SK-N-SH treated with all-trans-retinoic acid at 6 μM for 48 hours (cell line): ENCODE data around the gene NDRG3.

Experiments used
- ATAC-seq: fragments of 200-7000 bp; cut with Tn5 transposase; 3 replicates; pipeline ENCODE4 v1.9.1; 2020; ENCODE audit warnings: mild to moderate bottlenecking, moderate library complexity
- BACH2 ChIP-seq: fragments of 250-450 bp; sonication (Bioruptor Pico); IDR thresholded peaks from 2 replicates; pipeline ENCODE4 v1.9.0; 2021; ENCODE audit warnings: mild to moderate bottlenecking, borderline replicate concordance
- CSDC2 ChIP-seq: fragments of 250-450 bp; sonication (Bioruptor Pico); IDR thresholded peaks from 2 replicates; pipeline ENCODE4 v1.5.0; 2020; ENCODE audit warnings: mild to moderate bottlenecking, moderate library complexity
- ESRRG ChIP-seq: fragments of 250-450 bp; sonication (Bioruptor Pico); IDR thresholded peaks from 2 replicates; pipeline ENCODE4 v1.6.1; 2021; ENCODE audit warnings: mild to moderate bottlenecking
- GLIS3 ChIP-seq: fragments of 250-450 bp; sonication (Bioruptor Pico); IDR thresholded peaks from 2 replicates; pipeline ENCODE4 v1.5.0; 2020; ENCODE audit warnings: mild to moderate bottlenecking, moderate library complexity
- ISL1 ChIP-seq: fragments of 250-450 bp; sonication (Bioruptor Pico); IDR thresholded peaks from 2 replicates; pipeline ENCODE4 v2.1.2; 2022; ENCODE audit warnings: mild to moderate bottlenecking, moderate library complexity
- OSR1 ChIP-seq: fragments of 250-450 bp; sonication (Bioruptor Pico); IDR thresholded peaks from 2 replicates; pipeline ENCODE4 v1.8.0; 2022; ENCODE audit warnings: moderate library complexity, mild to moderate bottlenecking, inconsistent platforms
- PPARA ChIP-seq: fragments of 250-450 bp; sonication (Bioruptor Pico); IDR thresholded peaks from 2 replicates; pipeline ENCODE4 v1.5.0; 2020; ENCODE audit warnings: mild to moderate bottlenecking, borderline replicate concordance
- RARB ChIP-seq: fragments of 250-450 bp; sonication (Bioruptor Pico); IDR thresholded peaks from 2 replicates; pipeline ENCODE4 v1.8.0; 2021; ENCODE audit warnings: mild to moderate bottlenecking, moderate library complexity
- SNAI2 ChIP-seq: fragments of 250-450 bp; sonication (Bioruptor Pico); IDR thresholded peaks from 2 replicates; pipeline ENCODE4 v1.5.0; 2020; ENCODE audit warnings: mild to moderate bottlenecking, moderate library complexity
- TCF4 ChIP-seq: fragments of 250-450 bp; sonication (Bioruptor Pico); IDR thresholded peaks from 2 replicates; pipeline ENCODE4 v1.8.0; 2021; ENCODE audit warnings: mild to moderate bottlenecking, moderate library complexity, borderline replicate concordance
- TOX ChIP-seq: fragments of 250-450 bp; sonication (Bioruptor Pico); IDR thresholded peaks from 2 replicates; pipeline ENCODE4 v1.8.0; 2021; ENCODE audit warnings: mild to moderate bottlenecking, moderate library complexity, borderline replicate concordance
- ZC3H10 ChIP-seq: fragments of 250-450 bp; sonication (Bioruptor Pico); IDR thresholded peaks from 2 replicates; pipeline ENCODE4 v1.5.1; 2021; ENCODE audit warnings: mild to moderate bottlenecking, moderate library complexity
- ZFP30 ChIP-seq: fragments of 450-650 bp; formaldehyde crosslinking; IDR thresholded peaks from 2 replicates; pipeline ENCODE4 v1.5.0; 2022; ENCODE audit warnings: mild to moderate bottlenecking, moderate library complexity
- ZNF565 ChIP-seq: fragments of 450-650 bp; formaldehyde crosslinking; conservative IDR thresholded peaks from 2 replicates; pipeline ENCODE4 v1.5.0; 2020; ENCODE audit warnings: low read depth, mild to moderate bottlenecking, moderate library complexity
- ZNF70 ChIP-seq: fragments of 450-650 bp; formaldehyde crosslinking; IDR thresholded peaks from 2 replicates; pipeline ENCODE4 v1.5.0; 2020; ENCODE audit warnings: mild to moderate bottlenecking, moderate library complexity
- ZNF8 ChIP-seq: fragments of 450-650 bp; formaldehyde crosslinking; IDR thresholded peaks from 2 replicates; pipeline ENCODE4 v1.5.0; 2020; ENCODE audit warnings: mild to moderate bottlenecking, moderate library complexity
- TF ChIP-seq, protein P1 (sequence below): fragments of 250-450 bp; sonication (Bioruptor Pico); IDR thresholded peaks from 2 replicates; pipeline ENCODE4 v1.8.0; 2021; ENCODE audit warnings: low read depth, mild to moderate bottlenecking, moderate library complexity, borderline replicate concordance
- TF ChIP-seq, protein P2 (sequence below): fragments of 250-450 bp; sonication (Bioruptor Pico); IDR thresholded peaks from 2 replicates; pipeline ENCODE4 v1.8.0; 2020; ENCODE audit warnings: mild to moderate bottlenecking, moderate library complexity, borderline replicate concordance
- TF ChIP-seq, protein P3 (sequence below): fragments of 250-450 bp; sonication (Bioruptor Pico); IDR thresholded peaks from 2 replicates; pipeline ENCODE4 v1.5.0; 2020; ENCODE audit warnings: mild to moderate bottlenecking, moderate library complexity
- TF ChIP-seq, protein P4 (sequence below): fragments of 250-450 bp; sonication (Bioruptor Pico); IDR thresholded peaks from 2 replicates; pipeline ENCODE4 v1.5.1; 2021; ENCODE audit warnings: mild to moderate bottlenecking, moderate library complexity
- TF ChIP-seq, protein P5 (sequence below): fragments of 250-450 bp; sonication (Bioruptor Pico); IDR thresholded peaks from 2 replicates; pipeline ENCODE4 v1.5.1; 2020; ENCODE audit warnings: low read depth, mild to moderate bottlenecking, moderate library complexity

Gene NDRG3

DNA sequence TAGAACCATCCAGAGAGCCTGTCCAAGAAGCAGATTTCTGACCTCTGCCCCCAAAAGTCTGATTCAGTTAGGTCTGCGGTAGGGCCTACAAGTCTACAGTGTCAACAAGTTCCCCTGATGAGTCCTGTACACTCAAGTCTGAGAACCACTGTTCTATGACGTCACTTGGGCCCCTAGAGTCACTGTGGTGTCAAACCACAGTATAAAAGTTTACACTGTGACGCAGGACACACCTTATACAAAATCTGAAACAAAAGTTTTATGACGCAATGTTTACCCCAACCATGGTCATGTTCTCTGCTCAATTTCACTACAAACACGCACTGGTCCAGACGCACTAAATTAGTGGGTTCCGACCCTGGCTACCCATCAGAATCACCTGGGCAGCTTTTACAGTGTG, 117.8 kb downstream of the NDRG3 start:
- no peak for ATAC-seq
- TF ChIP-seq BACH2 (CRISPR knock-in tag) = no peak
- TF ChIP-seq CSDC2 = no peak
- TF ChIP-seq ZFP30 (CRISPR knock-in tag) = no peak
- TF ChIP-seq, protein P1, sequence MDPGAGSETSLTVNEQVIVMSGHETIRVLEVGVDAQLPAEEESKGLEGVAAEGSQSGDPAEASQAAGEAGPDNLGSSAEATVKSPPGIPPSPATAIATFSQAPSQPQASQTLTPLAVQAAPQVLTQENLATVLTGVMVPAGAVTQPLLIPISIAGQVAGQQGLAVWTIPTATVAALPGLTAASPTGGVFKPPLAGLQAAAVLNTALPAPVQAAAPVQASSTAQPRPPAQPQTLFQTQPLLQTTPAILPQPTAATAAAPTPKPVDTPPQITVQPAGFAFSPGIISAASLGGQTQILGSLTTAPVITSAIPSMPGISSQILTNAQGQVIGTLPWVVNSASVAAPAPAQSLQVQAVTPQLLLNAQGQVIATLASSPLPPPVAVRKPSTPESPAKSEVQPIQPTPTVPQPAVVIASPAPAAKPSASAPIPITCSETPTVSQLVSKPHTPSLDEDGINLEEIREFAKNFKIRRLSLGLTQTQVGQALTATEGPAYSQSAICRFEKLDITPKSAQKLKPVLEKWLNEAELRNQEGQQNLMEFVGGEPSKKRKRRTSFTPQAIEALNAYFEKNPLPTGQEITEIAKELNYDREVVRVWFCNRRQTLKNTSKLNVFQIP (CRISPR knock-in tag) = no peak
- TF ChIP-seq OSR1 (CRISPR knock-in tag) = no peak
- TF ChIP-seq ESRRG = no peak
- no peak for TF ChIP-seq TCF4 (CRISPR knock-in tag)
- no peak for TF ChIP-seq ZNF70

DNA sequence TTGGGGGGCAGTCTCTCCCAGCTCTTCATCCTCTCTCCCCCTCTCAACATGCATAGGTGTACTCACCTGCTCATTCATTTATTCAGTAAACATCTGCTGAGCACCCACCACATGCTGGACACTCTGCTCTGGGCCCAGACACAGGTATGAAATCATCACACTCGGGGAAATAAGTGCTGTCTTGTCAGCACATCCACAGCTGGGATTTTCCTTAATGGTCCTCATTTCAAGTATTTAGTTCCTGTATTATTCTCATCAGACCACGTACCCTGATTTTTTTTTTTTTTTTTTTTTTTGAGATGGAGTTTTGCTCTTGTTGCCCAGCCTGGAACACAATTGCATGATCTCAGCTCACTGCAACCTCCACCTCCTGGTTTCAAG, 121.0 kb downstream of the NDRG3 start:
- TF ChIP-seq CSDC2 = no peak
- no peak for TF ChIP-seq PPARA (CRISPR knock-in tag)
- no peak for TF ChIP-seq TOX (CRISPR knock-in tag)
- TF ChIP-seq ZFP30 (CRISPR knock-in tag) = no peak
- no peak for TF ChIP-seq RARB (CRISPR knock-in tag)
- TF ChIP-seq BACH2 (CRISPR knock-in tag) = no peak
- TF ChIP-seq GLIS3 (CRISPR knock-in tag) = no peak
- TF ChIP-seq, protein P1 (CRISPR knock-in tag) = no peak
- TF ChIP-seq, protein P2, sequence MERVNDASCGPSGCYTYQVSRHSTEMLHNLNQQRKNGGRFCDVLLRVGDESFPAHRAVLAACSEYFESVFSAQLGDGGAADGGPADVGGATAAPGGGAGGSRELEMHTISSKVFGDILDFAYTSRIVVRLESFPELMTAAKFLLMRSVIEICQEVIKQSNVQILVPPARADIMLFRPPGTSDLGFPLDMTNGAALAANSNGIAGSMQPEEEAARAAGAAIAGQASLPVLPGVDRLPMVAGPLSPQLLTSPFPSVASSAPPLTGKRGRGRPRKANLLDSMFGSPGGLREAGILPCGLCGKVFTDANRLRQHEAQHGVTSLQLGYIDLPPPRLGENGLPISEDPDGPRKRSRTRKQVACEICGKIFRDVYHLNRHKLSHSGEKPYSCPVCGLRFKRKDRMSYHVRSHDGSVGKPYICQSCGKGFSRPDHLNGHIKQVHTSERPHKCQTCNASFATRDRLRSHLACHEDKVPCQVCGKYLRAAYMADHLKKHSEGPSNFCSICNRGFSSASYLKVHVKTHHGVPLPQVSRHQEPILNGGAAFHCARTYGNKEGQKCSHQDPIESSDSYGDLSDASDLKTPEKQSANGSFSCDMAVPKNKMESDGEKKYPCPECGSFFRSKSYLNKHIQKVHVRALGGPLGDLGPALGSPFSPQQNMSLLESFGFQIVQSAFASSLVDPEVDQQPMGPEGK = no peak
- TF ChIP-seq ISL1 = no peak
- TF ChIP-seq, protein P3, sequence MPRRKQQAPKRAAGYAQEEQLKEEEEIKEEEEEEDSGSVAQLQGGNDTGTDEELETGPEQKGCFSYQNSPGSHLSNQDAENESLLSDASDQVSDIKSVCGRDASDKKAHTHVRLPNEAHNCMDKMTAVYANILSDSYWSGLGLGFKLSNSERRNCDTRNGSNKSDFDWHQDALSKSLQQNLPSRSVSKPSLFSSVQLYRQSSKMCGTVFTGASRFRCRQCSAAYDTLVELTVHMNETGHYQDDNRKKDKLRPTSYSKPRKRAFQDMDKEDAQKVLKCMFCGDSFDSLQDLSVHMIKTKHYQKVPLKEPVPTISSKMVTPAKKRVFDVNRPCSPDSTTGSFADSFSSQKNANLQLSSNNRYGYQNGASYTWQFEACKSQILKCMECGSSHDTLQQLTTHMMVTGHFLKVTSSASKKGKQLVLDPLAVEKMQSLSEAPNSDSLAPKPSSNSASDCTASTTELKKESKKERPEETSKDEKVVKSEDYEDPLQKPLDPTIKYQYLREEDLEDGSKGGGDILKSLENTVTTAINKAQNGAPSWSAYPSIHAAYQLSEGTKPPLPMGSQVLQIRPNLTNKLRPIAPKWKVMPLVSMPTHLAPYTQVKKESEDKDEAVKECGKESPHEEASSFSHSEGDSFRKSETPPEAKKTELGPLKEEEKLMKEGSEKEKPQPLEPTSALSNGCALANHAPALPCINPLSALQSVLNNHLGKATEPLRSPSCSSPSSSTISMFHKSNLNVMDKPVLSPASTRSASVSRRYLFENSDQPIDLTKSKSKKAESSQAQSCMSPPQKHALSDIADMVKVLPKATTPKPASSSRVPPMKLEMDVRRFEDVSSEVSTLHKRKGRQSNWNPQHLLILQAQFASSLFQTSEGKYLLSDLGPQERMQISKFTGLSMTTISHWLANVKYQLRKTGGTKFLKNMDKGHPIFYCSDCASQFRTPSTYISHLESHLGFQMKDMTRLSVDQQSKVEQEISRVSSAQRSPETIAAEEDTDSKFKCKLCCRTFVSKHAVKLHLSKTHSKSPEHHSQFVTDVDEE (CRISPR knock-in tag) = no peak
- TF ChIP-seq ZNF8 (CRISPR knock-in tag) = no peak
- no peak for TF ChIP-seq SNAI2 (CRISPR knock-in tag)

DNA sequence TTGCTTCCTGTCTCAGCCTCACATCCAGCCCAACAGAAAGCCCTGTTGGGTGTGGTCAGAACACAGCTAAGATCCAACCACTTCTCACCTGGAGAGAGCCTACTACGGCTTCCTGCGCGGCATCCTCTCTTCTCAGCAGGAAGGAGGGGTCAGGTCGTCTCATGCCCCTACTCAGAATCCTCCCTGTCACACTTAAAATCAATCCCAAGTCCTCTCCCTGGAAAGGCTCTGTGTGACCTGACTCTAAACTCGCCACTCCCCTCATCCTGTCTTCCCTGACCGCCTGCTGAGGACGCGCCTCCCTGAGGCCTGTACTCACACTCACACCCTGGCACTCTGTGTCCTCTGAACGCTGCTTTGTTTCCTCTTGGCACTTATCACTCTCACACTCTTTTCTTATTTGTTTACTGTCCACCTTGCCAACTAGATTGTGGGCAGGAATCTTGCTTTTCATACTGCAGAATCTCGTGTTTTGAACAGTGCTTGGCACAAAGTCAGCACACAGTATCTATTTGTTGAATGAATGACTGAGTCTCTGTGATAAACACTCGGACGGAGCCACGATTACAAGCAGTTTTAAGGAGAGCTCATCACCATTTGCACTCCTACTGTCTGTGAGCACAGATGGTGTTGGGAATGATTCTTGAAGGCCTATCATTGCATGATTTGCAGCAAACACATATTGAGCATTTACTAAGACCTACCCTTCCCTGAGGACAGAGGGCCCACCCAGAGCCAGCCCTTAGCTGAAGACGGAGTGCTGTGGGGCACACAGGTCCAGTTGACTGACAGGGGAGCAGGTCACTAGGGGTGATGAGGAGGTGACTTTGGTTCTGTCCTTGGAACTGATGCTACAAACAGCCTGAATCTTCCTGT, 121.6 kb downstream of the NDRG3 start:
- no peak for ATAC-seq
- TF ChIP-seq, protein P4, sequence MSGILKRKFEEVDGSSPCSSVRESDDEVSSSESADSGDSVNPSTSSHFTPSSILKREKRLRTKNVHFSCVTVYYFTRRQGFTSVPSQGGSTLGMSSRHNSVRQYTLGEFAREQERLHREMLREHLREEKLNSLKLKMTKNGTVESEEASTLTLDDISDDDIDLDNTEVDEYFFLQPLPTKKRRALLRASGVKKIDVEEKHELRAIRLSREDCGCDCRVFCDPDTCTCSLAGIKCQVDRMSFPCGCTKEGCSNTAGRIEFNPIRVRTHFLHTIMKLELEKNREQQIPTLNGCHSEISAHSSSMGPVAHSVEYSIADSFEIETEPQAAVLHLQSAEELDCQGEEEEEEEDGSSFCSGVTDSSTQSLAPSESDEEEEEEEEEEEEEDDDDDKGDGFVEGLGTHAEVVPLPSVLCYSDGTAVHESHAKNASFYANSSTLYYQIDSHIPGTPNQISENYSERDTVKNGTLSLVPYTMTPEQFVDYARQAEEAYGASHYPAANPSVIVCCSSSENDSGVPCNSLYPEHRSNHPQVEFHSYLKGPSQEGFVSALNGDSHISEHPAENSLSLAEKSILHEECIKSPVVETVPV (CRISPR knock-in tag) = no peak
- TF ChIP-seq OSR1 (CRISPR knock-in tag) (no peak), BACH2 (CRISPR knock-in tag) (no peak), ZNF8 (CRISPR knock-in tag) (no peak), CSDC2 (no peak), ESRRG (no peak), ZNF70 (no peak), SNAI2 (CRISPR knock-in tag) (no peak), TCF4 (CRISPR knock-in tag) (no peak), PPARA (CRISPR knock-in tag) (no peak), ZC3H10 (no peak), ZNF565 (CRISPR knock-in tag) (no peak), RARB (CRISPR knock-in tag) (no peak), TOX (CRISPR knock-in tag) (no peak)
- TF ChIP-seq, protein P1 (CRISPR knock-in tag) = no peak
- TF ChIP-seq, protein P5, sequence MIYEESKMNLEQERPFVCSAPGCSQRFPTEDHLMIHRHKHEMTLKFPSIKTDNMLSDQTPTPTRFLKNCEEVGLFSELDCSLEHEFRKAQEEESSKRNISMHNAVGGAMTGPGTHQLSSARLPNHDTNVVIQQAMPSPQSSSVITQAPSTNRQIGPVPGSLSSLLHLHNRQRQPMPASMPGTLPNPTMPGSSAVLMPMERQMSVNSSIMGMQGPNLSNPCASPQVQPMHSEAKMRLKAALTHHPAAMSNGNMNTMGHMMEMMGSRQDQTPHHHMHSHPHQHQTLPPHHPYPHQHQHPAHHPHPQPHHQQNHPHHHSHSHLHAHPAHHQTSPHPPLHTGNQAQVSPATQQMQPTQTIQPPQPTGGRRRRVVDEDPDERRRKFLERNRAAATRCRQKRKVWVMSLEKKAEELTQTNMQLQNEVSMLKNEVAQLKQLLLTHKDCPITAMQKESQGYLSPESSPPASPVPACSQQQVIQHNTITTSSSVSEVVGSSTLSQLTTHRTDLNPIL (CRISPR knock-in tag) = no peak
- TF ChIP-seq, protein P2 = no peak

More for the DNA sequence above, 121.0 kb downstream of the NDRG3 start:
- ATAC-seq = no peak
